ENCODE results near the gene ZNF652.

- TF ChIP-seq CTCF (IDR thresholded peaks at IDR 0.05) = no peak
- no peak for TF ChIP-seq POLR2A (IDR thresholded peaks at IDR 0.05)
- no peak for TF ChIP-seq EP300 (IDR thresholded peaks at IDR 0.05)
Measured at GRCh38 chr17:49285716-49286115, 76.3 kb downstream of the ZNF652 start.
